NCI-H460 (cell line): Measurements from ENCODE around the gene EFCAB11. TPM values are rescaled to one million over a fixed set of nuclear protein-coding genes. Genes with fewer than 3 reads are reported as not detected.

ENCODE experiments used
- DNase-seq: peaks from one replicate; pipeline ENCODE4 v3.0.0-alpha.2; 2016; ENCODE audit warnings: low read depth; ENCODE audit errors: extremely low read depth
- total RNA-seq: library from RNA; depleted of rRNA; stranded (reverse); fragments of >200 nt; shearing (Covaris generic); gene quantifications from 2 replicates; pipeline ENCODE4 v1.2.3, GENCODE V29; 2014

Gene EFCAB11
- total RNA-seq, 1 experiment from 2014 or later, result 18.1 TPM

GRCh38 chr14:89957791-89958190 is 3.3 kb upstream of the EFCAB11 start:
- no peak for DNase-seq

- no peak for DNase-seq
Measured at GRCh38 chr14:89957376-89957775, 2.8 kb upstream of the EFCAB11 start.

GRCh38 chr14:89956661-89957009 is 2.1 kb upstream of the EFCAB11 start:
- no peak for DNase-seq

- DNase-seq, result peak; percentile 92
Measured at GRCh38 chr14:89955745-89956660, 1.5 kb upstream of the EFCAB11 start, which contains the start of gene TDP1. TDP1 (plus strand) TSS chr14:89955927; CDS start chr14:89963115, 7,188 bp downstream.

GRCh38 chr14:89955022-89955744 is 653 bp upstream of the EFCAB11 start:
- DNase-seq, result peak; percentile 13

GRCh38 chr14:89953602-89954001 is 928 bp downstream of the EFCAB11 start:
- no peak for DNase-seq

- no peak for DNase-seq
Measured at GRCh38 chr14:89952576-89952975, 2.0 kb downstream of the EFCAB11 start.

GRCh38 chr14:89947344-89947743 is 7.2 kb downstream of the EFCAB11 start:
- DNase-seq, result no peak

GRCh38 chr14:89941830-89942377 is 12.6 kb downstream of the EFCAB11 start:
- no peak for DNase-seq

GRCh38 chr14:89936654-89937185 is 17.8 kb downstream of the EFCAB11 start:
- DNase-seq, result no peak

- DNase-seq, result no peak
Measured at GRCh38 chr14:89933002-89933401, 21.5 kb downstream of the EFCAB11 start.

GRCh38 chr14:89927186-89927865 is 27.2 kb downstream of the EFCAB11 start:
- DNase-seq, result no peak

GRCh38 chr14:89926694-89927093 is 27.8 kb downstream of the EFCAB11 start:
- no peak for DNase-seq

GRCh38 chr14:89924268-89924667 is 30.3 kb downstream of the EFCAB11 start:
- DNase-seq, result no peak

- DNase-seq, result no peak
Measured at GRCh38 chr14:89922031-89922907, 32.3 kb downstream of the EFCAB11 start.

GRCh38 chr14:89921346-89921745 is 33.2 kb downstream of the EFCAB11 start:
- DNase-seq, result no peak

GRCh38 chr14:89920056-89920455 is 34.5 kb downstream of the EFCAB11 start:
- DNase-seq, result no peak

- no peak for DNase-seq
Measured at GRCh38 chr14:89918721-89919120, 35.8 kb downstream of the EFCAB11 start.

- DNase-seq, result peak; percentile 61
Measured at GRCh38 chr14:89915114-89915878, 39.2 kb downstream of the EFCAB11 start.
